K562 (cell line): ENCODE data around the gene FCGR3A. TPM values are rescaled to one million over a fixed set of nuclear protein-coding genes. Genes with fewer than 3 reads are reported as not detected.
"Not testable (repeated sequence)": the region's sequence is repeated elsewhere in the genome, so short reads cannot be mapped to it uniquely, and the experiment has no call there.

Experiments
- ATAC-seq: fragments of 200-7000 bp; cut with Tn5 transposase; 3 replicates; pipeline ENCODE4 v1.9.1; 2020; ENCODE audit warnings: moderate library complexity
- BruUV-seq: library from RNA; stranded (reverse); fragments of 400-500 nt; replicated peaks from 2 replicates; lab custom pipeline; 2021; lab: Mats Ljungman, UMichigan
- CTCF ChIA-PET: fragments of 300-600 bp; formaldehyde crosslinking; extraction: SDS; loops from one replicate; lab custom pipeline; 2021; ENCODE audit warnings: low intra/inter-chr PET ratio; lab: Yijun Ruan, JAX
- POLR2A ChIA-PET: fragments of 300-600, 350-650 bp; sonication (Branson Sonifier 250); formaldehyde crosslinking; extraction: SDS; loops from one replicate; lab custom pipeline; 2021; ENCODE audit warnings: antibody characterized with exemption, inconsistent platforms; lab: Yijun Ruan, JAX
- DNase-seq, 4 experiments: peaks; one replicate each; pipeline versions ENCODE4 v3.0.0 to v3.0.0-alpha.2; 2011 to 2018; ENCODE audit warnings: low spot score in 3 of 4, mixed read lengths in 3 of 4; ENCODE audit errors: extremely low read depth in 1 of 4
- FAIRE-seq: peaks from 2 replicates; lab custom pipeline; 2011; peaks lifted over from hg19 to GRCh38; lab: Jason Lieb, UNC
- H2AFZ ChIP-seq: 2 replicates; pipeline ENCODE4 v1.6.0; 2011; ENCODE audit warnings: low read depth, low read length, control low read depth, inconsistent platforms
- H3K27ac ChIP-seq: fragments of 200-600 bp; 3 replicates; pipeline ENCODE4 v1.8.0; 2011; ENCODE audit warnings: low read depth, mild to moderate bottlenecking, control low read depth, inconsistent platforms, low read length, moderate library complexity, mixed read lengths; ENCODE audit errors: extremely low read depth
- H3K27me3 ChIP-seq, 2 experiments: fragments of 300-600 bp in 1 of 2; 2 replicates in 1 of 2; 3 replicates in 1 of 2; pipeline versions ENCODE4 v1.6.0 to v1.8.0; 2011; ENCODE audit warnings: inconsistent platforms in 2 of 2, low read length in 2 of 2, mild to moderate bottlenecking in 1 of 2, mixed read lengths in 1 of 2, moderate library complexity in 1 of 2; ENCODE audit not compliant: control insufficient read depth in 2 of 2, insufficient read depth in 2 of 2
- H3K36me3 ChIP-seq: fragments of 300-600 bp; 3 replicates; pipeline ENCODE4 v1.8.0; 2011; ENCODE audit warnings: mild to moderate bottlenecking, low read length, inconsistent platforms; ENCODE audit not compliant: control insufficient read depth, insufficient read depth
- H3K4me1 ChIP-seq, 2 experiments: fragments of 200-600 bp in 1 of 2; replicated peaks in 1 of 2; 2 replicates in 1 of 2; 3 replicates in 1 of 2; pipeline versions ENCODE4 v1.5.1 to v1.8.0; 2011; ENCODE audit warnings: inconsistent platforms in 2 of 2, low read length in 2 of 2, mild to moderate bottlenecking in 1 of 2, mixed read lengths in 1 of 2, moderate library complexity in 1 of 2; ENCODE audit not compliant: control insufficient read depth in 2 of 2, insufficient read depth in 2 of 2
- H3K4me2 ChIP-seq: 2 replicates; pipeline ENCODE4 v1.6.1; 2011; ENCODE audit warnings: low read length, control low read depth, inconsistent platforms, mixed read lengths; ENCODE audit not compliant: insufficient read depth
- H3K4me3 ChIP-seq: fragments of 200-600 bp; sonication (generic), shearing (Covaris generic); 2 replicates; pipeline ENCODE4 v1.5.1; 2016; ENCODE audit warnings: control low read depth, inconsistent platforms
- H3K79me2 ChIP-seq: fragments of 200-600 bp; 3 replicates; pipeline ENCODE4 v1.8.0; 2011; ENCODE audit warnings: low read length, inconsistent platforms; ENCODE audit not compliant: control insufficient read depth, insufficient read depth
- H3K9ac ChIP-seq, 2 experiments: 2 replicates each; pipeline versions ENCODE4 v1.6.0 to v1.6.1; 2011; ENCODE audit warnings: low read depth in 2 of 2, low read length in 2 of 2, control low read depth in 1 of 2, inconsistent platforms in 1 of 2, mild to moderate bottlenecking in 1 of 2, mixed read lengths in 1 of 2; ENCODE audit not compliant: insufficient read depth in 1 of 2
- H3K9me1 ChIP-seq: one replicate; pipeline ENCODE4 v1.6.0; 2011; ENCODE audit warnings: inconsistent platforms, mild to moderate bottlenecking, low read length, moderate library complexity; ENCODE audit not compliant: control insufficient read depth, insufficient read depth
- H3K9me3 ChIP-seq: replicated peaks from 2 replicates; pipeline ENCODE4 v1.5.1; 2011; ENCODE audit warnings: low read depth, low read length, inconsistent platforms; ENCODE audit not compliant: control insufficient read depth, insufficient read depth
- H4K20me1 ChIP-seq: replicated peaks from 2 replicates; pipeline ENCODE4 v1.6.1; 2011; ENCODE audit warnings: low read length, inconsistent platforms, mixed read lengths; ENCODE audit not compliant: control insufficient read depth, insufficient read depth
- ARID1B ChIP-seq: fragments of 450-650 bp; IDR thresholded peaks from 2 replicates; pipeline ENCODE4 v1.6.1; 2016; ENCODE audit warnings: antibody characterized with exemption, mild to moderate bottlenecking, inconsistent platforms
- BRD9 ChIP-seq: fragments of 450-650 bp; IDR thresholded peaks from 2 replicates; pipeline ENCODE4 v1.6.1; 2018; ENCODE audit warnings: low read depth; ENCODE audit not compliant: partially characterized antibody
- CXXC5 ChIP-seq: fragments of 250-450 bp; sonication (Bioruptor Pico); IDR thresholded peaks from 2 replicates; pipeline ENCODE4 v1.8.0; 2022; ENCODE audit warnings: inconsistent platforms, mild to moderate bottlenecking, moderate library complexity
- DACH1 ChIP-seq: fragments of 450-650 bp; IDR thresholded peaks from 2 replicates; pipeline ENCODE4 v1.6.1; 2018; ENCODE audit not compliant: partially characterized antibody
- DPF2 ChIP-seq: fragments of 450-650 bp; IDR thresholded peaks from 2 replicates; pipeline ENCODE4 v1.6.1; 2016
- JUND ChIP-seq, 2 experiments: IDR thresholded peaks; 2 replicates in 1 of 2; 3 replicates in 1 of 2; pipeline ENCODE4 v1.6.1; 2011; ENCODE audit warnings: borderline replicate concordance in 2 of 2, low read depth in 2 of 2, low read length in 2 of 2, improper control_type of control experiment in 1 of 2, missing biosample characterization in 1 of 2, missing genetic modification characterization in 1 of 2, missing genetic modification reagents in 1 of 2
- KDM5B ChIP-seq: fragments of 200-600 bp; sonication (generic); IDR thresholded peaks from 2 replicates; pipeline ENCODE4 v1.6.1; 2012; ENCODE audit warnings: low read depth, mild to moderate bottlenecking, moderate library complexity, low read length, control low read depth, inconsistent platforms; ENCODE audit not compliant: insufficient replicate concordance
- MTA3 ChIP-seq: fragments of 450-650 bp; formaldehyde crosslinking; IDR thresholded peaks from 2 replicates; pipeline ENCODE4 v1.6.1; 2017; ENCODE audit warnings: mild to moderate bottlenecking, borderline replicate concordance
- NFIC ChIP-seq: fragments of 450-650 bp; IDR thresholded peaks from 2 replicates; pipeline ENCODE4 v1.6.1; 2017; ENCODE audit warnings: mild to moderate bottlenecking, inconsistent platforms
- NFRKB ChIP-seq: fragments of 450-650 bp; IDR thresholded peaks from 2 replicates; pipeline ENCODE4 v1.6.1; 2016; ENCODE audit warnings: low read depth
- POLR2B ChIP-seq: fragments of 450-650 bp; IDR thresholded peaks from 2 replicates; pipeline ENCODE4 v1.6.1; 2018; ENCODE audit warnings: low read depth; ENCODE audit not compliant: partially characterized antibody
- SMARCA4 ChIP-seq: fragments of 450-650 bp; IDR thresholded peaks from 2 replicates; pipeline ENCODE4 v1.6.1; 2016
- STAT5A ChIP-seq: IDR thresholded peaks from 2 replicates; pipeline ENCODE4 v1.6.1; 2012; ENCODE audit warnings: low read length, inconsistent platforms, borderline replicate concordance
- TAL1 ChIP-seq: fragments of 450-650 bp; IDR thresholded peaks from 2 replicates; pipeline ENCODE4 v1.6.1; 2016; ENCODE audit warnings: mild to moderate bottlenecking
- TOE1 ChIP-seq, 2 experiments: fragments of 450-650 bp in 1 of 2; sonication (generic) in 1 of 2; formaldehyde crosslinking in 1 of 2; IDR thresholded peaks; 2 replicates each; pipeline versions ENCODE4 v1.7.1 to v1.8.0; 2016 to 2022; ENCODE audit warnings: borderline replicate concordance in 2 of 2, mild to moderate bottlenecking in 2 of 2, antibody characterized with exemption in 1 of 2, inconsistent platforms in 1 of 2, low read depth in 1 of 2, missing genetic modification reagents in 1 of 2, moderate library complexity in 1 of 2
- ZEB2 ChIP-seq: fragments of 450-650 bp; IDR thresholded peaks from 2 replicates; pipeline ENCODE4 v1.6.1; 2016
- WGBS: fragments of 100-300 bp; shearing (Covaris generic); methylation state at CpG from one replicate; pipeline ENCODE4 v1.1.6; 2016; ENCODE audit warnings: low coverage, mixed read lengths; ENCODE audit not compliant: insufficient coverage; ENCODE audit errors: missing lambda C conversion rate; 5-methylcytosine and 5-hydroxymethylcytosine counted together
- in situ Hi-C: fragments of 300-500 bp; cut with MboI; formaldehyde crosslinking; loops from 4 replicates; pipeline ENCODE4 v1.15.0; 2018; ENCODE audit warnings: inconsistent platforms, mixed read lengths
- intact Hi-C: fragments of 100-400 bp; cut with micrococcal nuclease; formaldehyde crosslinking; loops from 2 replicates; pipeline ENCODE4 v1.14.2; 2022
- polyA plus RNA-seq, 8 experiments: library from polyadenylated mRNA; depleted of rRNA in 4 of 8; stranded (reverse) in 5 of 8; unstranded in 3 of 8; fragments of >200 nt; fragmentation: Nextera tagmentation in 2 of 8; fragmentation: Illumina TruSeq in 1 of 8; extraction: Ambion mirVana in 2 of 8; extraction: Trizol in 1 of 8; gene quantifications; 2 replicates each; pipeline versions ENCODE4 v1.2.1 to v1.2.3, GENCODE V29; 2011 to 2014; ENCODE audit warnings: inconsistent platforms in 1 of 8, missing spikeins in 1 of 8
- total RNA-seq, 7 experiments: library from RNA; depleted of rRNA in 6 of 7; stranded (reverse); fragments of >200 nt in 6 of 7; fragmentation: Illumina TruSeq in 2 of 7; extraction: Trizol in 2 of 7; gene quantifications; 2 replicates each; pipeline versions ENCODE4 v1.2.1 to v1.2.3, GENCODE V29; 2011 to 2021; ENCODE audit warnings: low replicate concordance in 1 of 7
- TF ChIP-seq, protein P1 (sequence below): fragments of 450-650 bp; IDR thresholded peaks from 2 replicates; pipeline ENCODE4 v1.6.1; 2018; ENCODE audit not compliant: partially characterized antibody

FCGR3A gene
- total and polyA plus RNA-seq, 9 of the 15 experiments (the other 6 are each of a cell fraction or from before 2014, with no cell fraction given): 0.04 to 0.29 (median 0.14) TPM; not detected in 3

DNA sequence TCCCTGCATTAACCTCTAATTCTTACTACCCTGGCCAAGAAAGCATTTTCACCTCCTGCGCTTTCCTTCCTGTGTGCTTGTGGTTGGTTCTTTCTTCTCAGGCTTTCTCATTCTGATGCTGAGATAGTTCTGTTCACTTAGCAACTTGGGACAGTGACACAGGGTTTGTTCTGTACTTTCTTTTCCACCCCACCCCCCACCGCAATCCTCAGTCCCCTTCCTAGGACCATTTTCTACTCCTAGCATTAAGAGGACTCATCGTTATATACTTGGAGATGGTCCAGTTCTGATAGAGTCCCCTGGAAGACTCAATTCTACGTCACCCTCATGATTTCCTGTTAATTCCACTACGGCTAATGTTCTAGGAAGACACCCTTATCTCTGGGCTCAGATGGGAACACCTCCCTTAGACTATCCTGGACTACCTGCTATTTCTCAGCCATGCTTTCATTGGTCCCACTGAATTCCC, 7.5 kb downstream of the FCGR3A start:
- BruUV-seq; H3K27me3 ChIP-seq; H3K9me1 ChIP-seq; CTCF ChIA-PET; H4K20me1 ChIP-seq; H3K79me2 ChIP-seq; H3K9me3 ChIP-seq; H3K36me3 ChIP-seq; TF ChIP-seq TOE1 (CRISPR knock-in tag; IDR thresholded peaks at IDR 0.05; ENCODE audit: borderline replicate concordance, low read depth); JUND (IDR thresholded peaks at IDR 0.05; ENCODE audit: borderline replicate concordance, low read depth, low read length): not testable (repeated sequence)
- peak overlapping the region; percentile 68 for H3K27ac ChIP-seq
- intact Hi-C loops (loop anchor here (5.0 kb wide), 1 partner anchor 35 kb away; the partner anchor contains the start of gene FCGR2A), in situ Hi-C loops (loop anchor here (5.0 kb wide), 1 partner anchor 80 kb away; no protein-coding TSS in a partner anchor)
- peak overlapping the region in 1 of 2 experiments; percentile 56; a peak in 2 of 4 replicates for H3K9ac ChIP-seq
- H3K4me3 ChIP-seq: 0 out of 2 replicates have a peak overlapping the region, but pooled peaks have one; percentile 3
- peak overlapping the region; percentile 15 for H2AFZ ChIP-seq
- WGBS: 3% methylated on average over 4 of the region's 5 CpGs
- peak overlapping the region; percentile 67 for H3K4me2 ChIP-seq
- POLR2A ChIA-PET: interaction anchor here (0.9 kb wide), 1 partner anchor 9 kb away, joined by 3 read pairs; no protein-coding TSS in a partner anchor
- H3K4me1 ChIP-seq: peaks cover 0 to 18% of the 10 kb centered on the region in 2 experiments; a peak in 4 of 5 replicates
- FAIRE-seq: peak; percentile 88
- ATAC-seq: peak; percentile 60
- DNase-seq: peak; percentile 36 to 86 (median 53)
- TF ChIP-seq TAL1 (peak; percentile 53), CXXC5 (CRISPR knock-in tag) (0 out of 2 replicates have a peak, but pooled peaks have one; percentile 33), DPF2 (peak; percentile 74), BRD9 (peak; percentile 62), TOE1 (IDR thresholded peaks at IDR 0.05; ENCODE audit: borderline replicate concordance) (peak; percentile 44; the same call in 1 of the 2 replicates), POLR2B (peak; percentile 47), NFRKB (peak; percentile 41; the same call in 1 of the 2 replicates), DACH1 (peak; percentile 55), NFIC (peak; percentile 78), STAT5A (peak; percentile 61), SMARCA4 (peak; percentile 80), ZEB2 (peak; percentile 83; the same call in 1 of the 2 replicates), ARID1B (peak; percentile 86), MTA3 (peak; percentile 38; the same call in 1 of the 2 replicates), JUND (tag; IDR thresholded peaks at IDR 0.05; ENCODE audit: borderline replicate concordance, low read depth, low read length) (peak; percentile 69; the same call in 2 of the 3 replicates), KDM5B (peak; percentile 55)
- TF ChIP-seq, protein P1, sequence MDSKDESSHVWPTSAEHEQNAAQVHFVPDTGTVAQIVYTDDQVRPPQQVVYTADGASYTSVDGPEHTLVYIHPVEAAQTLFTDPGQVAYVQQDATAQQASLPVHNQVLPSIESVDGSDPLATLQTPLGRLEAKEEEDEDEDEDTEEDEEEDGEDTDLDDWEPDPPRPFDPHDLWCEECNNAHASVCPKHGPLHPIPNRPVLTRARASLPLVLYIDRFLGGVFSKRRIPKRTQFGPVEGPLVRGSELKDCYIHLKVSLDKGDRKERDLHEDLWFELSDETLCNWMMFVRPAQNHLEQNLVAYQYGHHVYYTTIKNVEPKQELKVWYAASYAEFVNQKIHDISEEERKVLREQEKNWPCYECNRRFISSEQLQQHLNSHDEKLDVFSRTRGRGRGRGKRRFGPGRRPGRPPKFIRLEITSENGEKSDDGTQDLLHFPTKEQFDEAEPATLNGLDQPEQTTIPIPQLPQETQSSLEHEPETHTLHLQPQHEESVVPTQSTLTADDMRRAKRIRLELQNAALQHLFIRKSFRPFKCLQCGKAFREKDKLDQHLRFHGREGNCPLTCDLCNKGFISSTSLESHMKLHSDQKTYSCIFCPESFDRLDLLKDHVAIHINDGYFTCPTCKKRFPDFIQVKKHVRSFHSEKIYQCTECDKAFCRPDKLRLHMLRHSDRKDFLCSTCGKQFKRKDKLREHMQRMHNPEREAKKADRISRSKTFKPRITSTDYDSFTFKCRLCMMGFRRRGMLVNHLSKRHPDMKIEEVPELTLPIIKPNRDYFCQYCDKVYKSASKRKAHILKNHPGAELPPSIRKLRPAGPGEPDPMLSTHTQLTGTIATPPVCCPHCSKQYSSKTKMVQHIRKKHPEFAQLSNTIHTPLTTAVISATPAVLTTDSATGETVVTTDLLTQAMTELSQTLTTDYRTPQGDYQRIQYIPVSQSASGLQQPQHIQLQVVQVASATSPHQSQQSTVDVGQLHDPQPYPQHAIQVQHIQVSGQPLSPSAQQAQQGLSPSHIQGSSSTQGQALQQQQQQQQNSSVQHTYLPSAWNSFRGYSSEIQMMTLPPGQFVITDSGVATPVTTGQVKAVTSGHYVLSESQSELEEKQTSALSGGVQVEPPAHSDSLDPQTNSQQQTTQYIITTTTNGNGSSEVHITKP: peak; percentile 11
